ENCODE results near the gene STBD1. TPM values are rescaled to one million over a fixed set of nuclear protein-coding genes. Genes with fewer than 3 reads are reported as not detected.
A peak's percentile ranks its signal among the peaks of the same experiment; 100 is the strongest.

The STBD1 gene
- total RNA-seq, 1 experiment from 2014 or later, result 3.7 TPM

- DNase-seq (ENCODE audit: unreplicated experiment), result no peak
- Mint-ChIP-seq H3K27ac (ENCODE audit: low read depth, unreplicated experiment) (no peak overlapping the region), H3K4me3 (ENCODE audit: unreplicated experiment) (peak overlapping the region; percentile 12), H3K27me3 (ENCODE audit: insufficient read depth, unreplicated experiment) (no peaks in the 10 kb centered on the region), H3K4me1 (ENCODE audit: insufficient read depth, unreplicated experiment) (peaks cover 18% of the 10 kb centered on the region), H3K36me3 (ENCODE audit: insufficient read depth, unreplicated experiment) (peaks cover 20% of the 10 kb centered on the region), H3K9me3 (ENCODE audit: unreplicated experiment) (no peaks in the 10 kb centered on the region)
- no TSS peak for BruUV-seq (replicated peaks)
- ChIA-PET CTCF (interaction anchor here (0.6 to 5.3 kb wide), 13 partner anchors 9 to 745 kb away, joined by 3 to 50 read pairs (median 6); partner anchors contain the start of gene PPEF2), POLR2A (interaction anchor here (0.6 to 1.2 kb wide), 3 partner anchors 8 to 76 kb away, joined by 3 read pairs; no protein-coding TSS in a partner anchor)
- TF ChIP-seq CTCF (IDR thresholded peaks at IDR 0.05; ENCODE audit: unreplicated experiment), result no peak
- intact Hi-C loops (cut with micrococcal nuclease), result loop anchor here (5.0 to 10.0 kb wide), 3 partner anchors 96 to 196 kb away; partner anchors contain the start of gene SCARB2
Measured at GRCh38 chr4:76308548-76308947, 2.0 kb downstream of the STBD1 start.

DNA sequence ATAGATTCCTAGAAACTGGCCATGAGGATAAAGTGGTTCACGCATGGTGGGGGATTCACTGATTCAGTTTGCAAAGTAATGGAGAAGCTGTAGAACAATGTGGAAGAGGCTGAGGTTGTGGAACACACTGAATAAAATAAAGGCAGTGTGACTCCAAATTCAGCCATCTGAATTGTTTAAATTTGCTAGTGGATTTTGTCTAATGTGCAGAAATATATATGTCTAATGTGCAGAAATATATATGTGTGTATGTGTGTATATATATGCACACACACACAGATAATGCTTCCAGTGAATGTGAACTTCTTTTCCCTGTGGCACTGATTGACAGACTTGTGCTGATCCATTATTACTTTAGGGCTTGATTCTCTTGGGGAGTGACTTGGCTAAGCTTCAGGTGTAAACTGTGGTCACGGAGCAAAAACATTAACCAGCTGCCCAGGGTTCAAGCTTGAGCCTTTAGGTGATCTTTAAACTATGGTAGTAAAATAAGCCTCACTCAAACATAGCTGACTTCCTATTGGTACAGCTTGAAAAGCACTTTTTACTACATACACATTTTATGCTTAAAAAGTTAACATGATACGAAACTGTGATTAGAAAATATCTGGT is 3.5 kb downstream of the STBD1 start:
- TF ChIP-seq CTCF (IDR thresholded peaks at IDR 0.05; ENCODE audit: unreplicated experiment), result no peak
- ChIA-PET CTCF (no interaction called here), POLR2A (no interaction called here)
- Mint-ChIP-seq H3K27me3 (ENCODE audit: insufficient read depth, unreplicated experiment) (no peaks in the 10 kb centered on the region), H3K9me3 (ENCODE audit: unreplicated experiment) (no peaks in the 10 kb centered on the region), H3K27ac (ENCODE audit: low read depth, unreplicated experiment) (no peak overlapping the region), H3K4me1 (ENCODE audit: insufficient read depth, unreplicated experiment) (peaks cover 9% of the 10 kb centered on the region), H3K4me3 (ENCODE audit: unreplicated experiment) (no peak overlapping the region), H3K36me3 (ENCODE audit: insufficient read depth, unreplicated experiment) (peaks cover 24% of the 10 kb centered on the region)
- TSS peak; percentile 15 for BruUV-seq (replicated peaks)
- DNase-seq (ENCODE audit: unreplicated experiment), result no peak
- intact Hi-C loops (cut with micrococcal nuclease), result loop anchor here (5.0 to 10.0 kb wide), 3 partner anchors 98 to 195 kb away; partner anchors contain the start of gene SCARB2

DNA sequence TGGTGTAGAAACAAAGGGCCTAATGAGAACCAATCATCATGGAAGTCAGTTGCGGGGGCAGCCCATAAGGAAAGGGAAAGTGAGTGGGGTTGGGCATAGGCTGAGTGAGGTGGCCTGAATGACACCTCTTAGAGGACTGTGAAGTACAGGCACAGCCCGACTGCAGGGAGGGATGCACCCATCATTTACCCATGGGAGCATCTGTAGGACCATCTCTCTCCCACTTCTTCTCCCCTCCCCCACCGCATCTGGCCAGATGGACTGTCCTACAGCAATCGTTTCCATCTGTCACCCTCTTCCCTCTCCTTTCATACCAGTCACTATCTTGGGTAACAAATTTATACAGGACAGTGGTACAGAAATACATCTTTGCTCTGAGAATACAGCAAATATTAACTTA is 4.2 kb downstream of the STBD1 start:
- H3K27ac Mint-ChIP-seq (ENCODE audit: low read depth, unreplicated experiment), result no peak overlapping the region
- no peak for DNase-seq (ENCODE audit: unreplicated experiment)
- no peaks in the 10 kb centered on the region for H3K27me3 Mint-ChIP-seq (ENCODE audit: insufficient read depth, unreplicated experiment)
- no TSS peak for BruUV-seq (replicated peaks)
- CTCF ChIA-PET, result no interaction called here
- H3K9me3 Mint-ChIP-seq (ENCODE audit: unreplicated experiment), result no peaks in the 10 kb centered on the region
- intact Hi-C loops (cut with micrococcal nuclease), result no loop called here
- POLR2A ChIA-PET, result no interaction called here
- no peak for TF ChIP-seq CTCF (IDR thresholded peaks at IDR 0.05; ENCODE audit: unreplicated experiment)
- no peak overlapping the region for H3K4me3 Mint-ChIP-seq (ENCODE audit: unreplicated experiment)
- H3K36me3 Mint-ChIP-seq (ENCODE audit: insufficient read depth, unreplicated experiment), result peaks cover 21% of the 10 kb centered on the region
- peaks cover 4% of the 10 kb centered on the region for H3K4me1 Mint-ChIP-seq (ENCODE audit: insufficient read depth, unreplicated experiment)

DNA sequence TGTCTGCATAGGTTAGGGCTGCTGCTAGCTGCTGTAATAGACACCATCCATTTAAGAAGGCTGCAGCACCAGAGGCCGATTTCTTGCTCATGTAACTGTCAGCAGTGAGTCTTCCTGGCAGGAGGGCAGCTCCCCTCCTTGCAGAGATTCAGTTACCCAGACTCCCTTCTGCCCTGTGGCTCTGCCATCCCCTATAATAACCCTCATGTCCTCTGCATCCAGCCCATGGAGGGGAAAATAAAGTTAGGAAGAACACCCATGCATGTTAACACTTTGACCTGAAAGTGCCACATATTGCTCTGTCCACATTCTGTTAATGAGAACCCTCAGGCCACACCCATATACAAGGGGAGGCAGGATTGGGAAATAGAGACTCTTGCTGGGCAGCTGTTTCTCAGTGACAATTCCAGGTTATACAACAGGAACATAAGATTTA is 5.4 kb downstream of the STBD1 start:
- intact Hi-C loops (cut with micrococcal nuclease), result no loop called here

More for the DNA sequence above, 5.4 kb downstream of the STBD1 start:
- peaks cover 21% of the 10 kb centered on the region for H3K36me3 Mint-ChIP-seq (ENCODE audit: insufficient read depth, unreplicated experiment)
- no peak overlapping the region for H3K4me3 Mint-ChIP-seq (ENCODE audit: unreplicated experiment)
- H3K4me1 Mint-ChIP-seq (ENCODE audit: insufficient read depth, unreplicated experiment), result peaks cover 4% of the 10 kb centered on the region
- H3K27me3 Mint-ChIP-seq (ENCODE audit: insufficient read depth, unreplicated experiment), result no peaks in the 10 kb centered on the region
- CTCF ChIA-PET, result interaction anchor here (1.4 kb wide), 1 partner anchor 133 kb away, joined by 3 read pairs; no protein-coding TSS in a partner anchor
- BruUV-seq (replicated peaks), result no TSS peak
- POLR2A ChIA-PET, result interaction anchor here (0.6 to 2.6 kb wide), 4 partner anchors 12 to 1670 kb away, joined by 3 to 8 read pairs (median 3); no protein-coding TSS in a partner anchor
- no peaks in the 10 kb centered on the region for H3K9me3 Mint-ChIP-seq (ENCODE audit: unreplicated experiment)
- H3K27ac Mint-ChIP-seq (ENCODE audit: low read depth, unreplicated experiment), result no peak overlapping the region
- no peak for TF ChIP-seq CTCF (IDR thresholded peaks at IDR 0.05; ENCODE audit: unreplicated experiment)
- peak; percentile 18 for DNase-seq (ENCODE audit: unreplicated experiment)

All from MCF 10A (cell line).